ENCODE measurements around the gene PCDH9. TPM values are rescaled to one million over a fixed set of nuclear protein-coding genes. Genes with fewer than 3 reads are reported as not detected.

The PCDH9 gene
- total RNA-seq, 1 donor from 2014 or later = 33.8 TPM

- DNase-seq (ENCODE audit: extremely low spot score, unreplicated experiment) = no peak
- Mint-ChIP-seq H3K4me1 (ENCODE audit: unreplicated experiment) (peaks cover 27% of the 10 kb centered on the region), H3K4me3 (ENCODE audit: unreplicated experiment) (no peak overlapping the region), H3K27me3 (ENCODE audit: unreplicated experiment) (no peaks in the 10 kb centered on the region), H3K36me3 (ENCODE audit: unreplicated experiment) (no peaks in the 10 kb centered on the region), H3K27ac (ENCODE audit: unreplicated experiment) (no peak overlapping the region), H3K9me3 (ENCODE audit: unreplicated experiment) (no peaks in the 10 kb centered on the region)
- no peak for TF ChIP-seq CTCF (IDR thresholded peaks at IDR 0.05)
Observed at GRCh38 chr13:66328476-66328875, 901.7 kb downstream of the PCDH9 start.

GRCh38 chr13:66323745-66324347, 906.3 kb downstream of the PCDH9 start:
- TF ChIP-seq CTCF (IDR thresholded peaks at IDR 0.05) = no peak
- no peaks in the 10 kb centered on the region for H3K36me3 Mint-ChIP-seq (ENCODE audit: unreplicated experiment)
- no peaks in the 10 kb centered on the region for H3K27me3 Mint-ChIP-seq (ENCODE audit: unreplicated experiment)
- no peak for DNase-seq (ENCODE audit: extremely low spot score, unreplicated experiment)
- peaks cover 25% of the 10 kb centered on the region for H3K4me1 Mint-ChIP-seq (ENCODE audit: unreplicated experiment)
- no peaks in the 10 kb centered on the region for H3K9me3 Mint-ChIP-seq (ENCODE audit: unreplicated experiment)
- H3K4me3 Mint-ChIP-seq (ENCODE audit: unreplicated experiment) = no peak overlapping the region
- H3K27ac Mint-ChIP-seq (ENCODE audit: unreplicated experiment) = no peak overlapping the region

- DNase-seq (ENCODE audit: extremely low spot score, unreplicated experiment) = no peak
- Mint-ChIP-seq H3K36me3 (ENCODE audit: unreplicated experiment) (no peaks in the 10 kb centered on the region), H3K4me1 (ENCODE audit: unreplicated experiment) (peaks cover 25% of the 10 kb centered on the region), H3K9me3 (ENCODE audit: unreplicated experiment) (no peaks in the 10 kb centered on the region), H3K27ac (ENCODE audit: unreplicated experiment) (no peak overlapping the region), H3K4me3 (ENCODE audit: unreplicated experiment) (no peak overlapping the region), H3K27me3 (ENCODE audit: unreplicated experiment) (no peaks in the 10 kb centered on the region)
- no peak for TF ChIP-seq CTCF (IDR thresholded peaks at IDR 0.05)
Observed at GRCh38 chr13:66322936-66323335, 907.2 kb downstream of the PCDH9 start.

- H3K27me3 Mint-ChIP-seq (ENCODE audit: unreplicated experiment) = no peaks in the 10 kb centered on the region
- H3K36me3 Mint-ChIP-seq (ENCODE audit: unreplicated experiment) = no peaks in the 10 kb centered on the region
- no peak for TF ChIP-seq CTCF (IDR thresholded peaks at IDR 0.05)
- no peak overlapping the region for H3K4me3 Mint-ChIP-seq (ENCODE audit: unreplicated experiment)
- H3K4me1 Mint-ChIP-seq (ENCODE audit: unreplicated experiment) = peaks cover 25% of the 10 kb centered on the region
- no peak for DNase-seq (ENCODE audit: extremely low spot score, unreplicated experiment)
- no peaks in the 10 kb centered on the region for H3K9me3 Mint-ChIP-seq (ENCODE audit: unreplicated experiment)
- no peak overlapping the region for H3K27ac Mint-ChIP-seq (ENCODE audit: unreplicated experiment)
Observed at GRCh38 chr13:66322193-66322740, 907.9 kb downstream of the PCDH9 start.

- TF ChIP-seq CTCF (IDR thresholded peaks at IDR 0.05) = no peak
- peak overlapping the region; percentile 71 for H3K27ac Mint-ChIP-seq (ENCODE audit: unreplicated experiment)
Observed at GRCh38 chr13:66314911-66315310, 915.2 kb downstream of the PCDH9 start.

More at GRCh38 chr13:66314911-66315310, 915.2 kb downstream of the PCDH9 start:
- H3K4me1 Mint-ChIP-seq (ENCODE audit: unreplicated experiment) = peaks cover 54% of the 10 kb centered on the region
- H3K27me3 Mint-ChIP-seq (ENCODE audit: unreplicated experiment) = no peaks in the 10 kb centered on the region
- DNase-seq (ENCODE audit: extremely low spot score, unreplicated experiment) = no peak
- peaks cover 7% of the 10 kb centered on the region for H3K9me3 Mint-ChIP-seq (ENCODE audit: unreplicated experiment)
- peaks cover 3% of the 10 kb centered on the region for H3K36me3 Mint-ChIP-seq (ENCODE audit: unreplicated experiment)
- H3K4me3 Mint-ChIP-seq (ENCODE audit: unreplicated experiment) = no peak overlapping the region
